PC-3 (cell line): Measurements from ENCODE around the gene ADORA2B. TPM values are rescaled to one million over a fixed set of nuclear protein-coding genes. Genes with fewer than 3 reads are reported as not detected.

Source experiments
- ATAC-seq: fragments of 200-7000 bp; cut with Tn5 transposase; 2 replicates; pipeline ENCODE4 v1.9.1; 2020; ENCODE audit warnings: mild to moderate bottlenecking, moderate library complexity
- BruUV-seq: library from RNA; stranded (reverse); fragments of 400-500 nt; replicated peaks from 2 replicates; lab custom pipeline; 2021; lab: Mats Ljungman, UMichigan
- CTCF ChIA-PET: fragments of 300-600 bp; sonication (Branson Sonifier 250); formaldehyde crosslinking; loops from one replicate; lab custom pipeline; 2022; ENCODE audit warnings: antibody characterized with exemption; lab: Charles Lee
- POLR2A ChIA-PET: fragments of 300-600 bp; sonication (Branson Sonifier 250); formaldehyde crosslinking; loops from one replicate; lab custom pipeline; 2022; ENCODE audit warnings: antibody characterized with exemption; ENCODE audit not compliant: unreplicated experiment; lab: Charles Lee
- DNase-seq: peaks from one replicate; pipeline ENCODE4 v3.0.0-alpha.2; 2015
- H2AFZ ChIP-seq: fragments of 300-600 bp; sonication (generic); 2 replicates; pipeline ENCODE4 v1.6.0; 2016; ENCODE audit warnings: antibody characterized with exemption, low read length
- H3F3A ChIP-seq: fragments of 300-600 bp; sonication (generic); one replicate; pipeline ENCODE4 v1.6.0; 2017; ENCODE audit warnings: antibody characterized with exemption, low read length, control low read depth, mild to moderate bottlenecking; ENCODE audit not compliant: unreplicated experiment
- H3K27ac ChIP-seq: fragments of 300-600 bp; sonication (generic); 2 replicates; pipeline ENCODE4 v1.5.1; 2016; ENCODE audit warnings: mild to moderate bottlenecking, low read length
- H3K27me3 ChIP-seq: fragments of 300-600 bp; sonication (generic); 2 replicates; pipeline ENCODE4 v1.6.1; 2016; ENCODE audit warnings: low read length, mixed read lengths
- H3K36me3 ChIP-seq: fragments of 300-600 bp; sonication (generic); 2 replicates; pipeline ENCODE4 v1.6.1; 2016; ENCODE audit warnings: low read depth, mixed run types, low read length, mixed read lengths
- H3K4me1 ChIP-seq: fragments of 300-600 bp; sonication (generic); 2 replicates; pipeline ENCODE4 v1.5.1; 2016; ENCODE audit warnings: low read length; ENCODE audit not compliant: insufficient read depth
- H3K4me2 ChIP-seq: fragments of 300-600 bp; sonication (generic); 2 replicates; pipeline ENCODE4 v1.6.0; 2016; ENCODE audit warnings: low read length
- H3K4me3 ChIP-seq: fragments of 300-600 bp; sonication (generic); 2 replicates; pipeline ENCODE4 v1.5.1; 2016; ENCODE audit warnings: mild to moderate bottlenecking, low read length, mixed read lengths
- H3K79me2 ChIP-seq: fragments of 300-600 bp; sonication (generic); 2 replicates; pipeline ENCODE4 v1.6.1; 2017; ENCODE audit warnings: low read length, mixed read lengths
- H3K9ac ChIP-seq: fragments of 300-600 bp; sonication (generic); 2 replicates; pipeline ENCODE4 v1.6.0; 2016; ENCODE audit warnings: mild to moderate bottlenecking, low read length
- H3K9me2 ChIP-seq: fragments of 300-600 bp; sonication (generic); replicated peaks from 2 replicates; pipeline ENCODE4 v1.6.1; 2016; ENCODE audit warnings: mixed run types, low read length, mixed read lengths
- H3K9me3 ChIP-seq: fragments of 300-600 bp; sonication (generic); 2 replicates; pipeline ENCODE4 v1.6.1; 2016; ENCODE audit warnings: low read length, mixed read lengths
- H4K20me1 ChIP-seq: fragments of 300-600 bp; sonication (generic); 2 replicates; pipeline ENCODE4 v1.6.1; 2016; ENCODE audit warnings: low read length, mixed read lengths
- EZH2 ChIP-seq: fragments of 300-600 bp; sonication (generic); IDR thresholded peaks from one replicate; pipeline ENCODE4 v1.6.1; 2017; ENCODE audit warnings: antibody characterized with exemption, mild to moderate bottlenecking, low read length; ENCODE audit not compliant: unreplicated experiment
- EZH2phosphoT487 ChIP-seq: fragments of 300-600 bp; sonication (generic); IDR thresholded peaks from 2 replicates; pipeline ENCODE4 v1.6.1; 2018; ENCODE audit warnings: mild to moderate bottlenecking, antibody characterized with exemption, low read length, borderline replicate concordance
- intact Hi-C: fragments of 100-400 bp; cut with micrococcal nuclease; formaldehyde crosslinking; loops from 2 replicates; pipeline ENCODE4 v1.9.0; 2023
- total RNA-seq: library from RNA; depleted of rRNA; stranded (reverse); fragments of >200 nt; gene quantifications from 2 replicates; pipeline ENCODE4 v1.2.3, GENCODE V29; 2014
- TF ChIP-seq, protein P1 (sequence below): fragments of 300-600 bp; sonication (generic); conservative IDR thresholded peaks from 2 replicates; pipeline ENCODE4 v1.5.1; 2017; ENCODE audit warnings: antibody characterized with exemption, low read depth, mild to moderate bottlenecking, low read length

Gene ADORA2B
- total RNA-seq, 1 experiment from 2014 or later: 118 TPM

DNA sequence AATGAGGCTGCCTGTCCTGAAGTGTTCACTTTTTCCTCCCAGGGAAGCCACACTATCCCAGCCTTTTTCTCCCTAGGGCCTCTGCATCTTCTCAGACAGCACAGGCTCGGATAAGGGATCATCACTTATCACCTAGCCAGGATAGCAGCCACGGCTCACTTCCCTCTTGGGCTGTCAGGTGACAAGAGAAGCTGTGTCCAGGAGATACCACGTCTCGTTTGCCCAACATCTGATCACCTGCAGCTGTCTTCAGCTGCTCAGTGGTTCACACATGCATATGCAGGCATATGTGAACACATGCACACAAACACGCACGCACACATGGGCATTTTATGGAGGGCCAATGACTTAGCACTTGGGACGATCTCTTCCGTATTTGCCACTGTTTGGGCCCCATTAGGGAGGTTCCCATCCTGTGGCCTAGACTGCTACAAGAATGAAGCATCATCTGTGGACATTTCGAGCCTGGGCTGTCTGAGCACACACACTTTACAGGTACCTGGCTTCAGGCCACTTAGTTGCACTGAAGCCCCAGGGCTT, 32.4 kb upstream of the ADORA2B start:
- DNase-seq (no peak), ATAC-seq (no peak)
- Histone ChIP-seq H3K4me3 (no peak overlapping the region), H3K9me3 (no peaks in the 10 kb centered on the region), H3K27me3 (no peaks in the 10 kb centered on the region), H3K4me2 (no peak overlapping the region), H3F3A (no peaks in the 10 kb centered on the region), H3K36me3 (no peaks in the 10 kb centered on the region), H3K79me2 (no peaks in the 10 kb centered on the region), H3K9ac (no peak overlapping the region), H3K9me2 (no peaks in the 10 kb centered on the region), H3K27ac (no peak overlapping the region), H3K4me1 (peaks cover 31% of the 10 kb centered on the region), H2AFZ (no peak overlapping the region), H4K20me1 (no peaks in the 10 kb centered on the region)
- no TSS peak for BruUV-seq
- CTCF ChIA-PET: no interaction called here
- TF ChIP-seq, protein P1, sequence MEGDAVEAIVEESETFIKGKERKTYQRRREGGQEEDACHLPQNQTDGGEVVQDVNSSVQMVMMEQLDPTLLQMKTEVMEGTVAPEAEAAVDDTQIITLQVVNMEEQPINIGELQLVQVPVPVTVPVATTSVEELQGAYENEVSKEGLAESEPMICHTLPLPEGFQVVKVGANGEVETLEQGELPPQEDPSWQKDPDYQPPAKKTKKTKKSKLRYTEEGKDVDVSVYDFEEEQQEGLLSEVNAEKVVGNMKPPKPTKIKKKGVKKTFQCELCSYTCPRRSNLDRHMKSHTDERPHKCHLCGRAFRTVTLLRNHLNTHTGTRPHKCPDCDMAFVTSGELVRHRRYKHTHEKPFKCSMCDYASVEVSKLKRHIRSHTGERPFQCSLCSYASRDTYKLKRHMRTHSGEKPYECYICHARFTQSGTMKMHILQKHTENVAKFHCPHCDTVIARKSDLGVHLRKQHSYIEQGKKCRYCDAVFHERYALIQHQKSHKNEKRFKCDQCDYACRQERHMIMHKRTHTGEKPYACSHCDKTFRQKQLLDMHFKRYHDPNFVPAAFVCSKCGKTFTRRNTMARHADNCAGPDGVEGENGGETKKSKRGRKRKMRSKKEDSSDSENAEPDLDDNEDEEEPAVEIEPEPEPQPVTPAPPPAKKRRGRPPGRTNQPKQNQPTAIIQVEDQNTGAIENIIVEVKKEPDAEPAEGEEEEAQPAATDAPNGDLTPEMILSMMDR: no peak
- TF ChIP-seq EZH2phosphoT487: no peak
- no peak for TF ChIP-seq EZH2
- POLR2A ChIA-PET: no interaction called here
- intact Hi-C loops: no loop called here

DNA sequence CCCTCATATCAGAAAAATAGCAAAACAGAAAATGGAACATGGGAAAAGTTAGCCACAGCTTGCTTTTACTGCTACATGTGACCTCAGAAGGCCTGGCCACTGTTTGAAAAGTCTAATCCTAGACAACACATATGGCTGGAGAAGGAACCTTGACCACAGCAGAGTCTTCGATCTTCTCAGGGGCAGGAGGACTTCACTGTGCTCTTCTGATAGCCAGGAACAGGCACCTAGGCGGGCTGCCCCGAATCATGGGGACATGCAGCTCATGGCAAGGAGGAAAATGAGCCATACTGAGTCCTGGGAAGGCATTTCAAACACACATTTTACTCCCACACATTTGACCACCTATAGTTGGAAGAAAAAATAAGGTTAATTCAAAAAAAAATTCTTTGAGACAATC, 31.1 kb upstream of the ADORA2B start:
- Histone ChIP-seq H3F3A (no peaks in the 10 kb centered on the region), H4K20me1 (no peaks in the 10 kb centered on the region), H2AFZ (no peak overlapping the region), H3K79me2 (no peaks in the 10 kb centered on the region), H3K4me1 (peaks cover 43% of the 10 kb centered on the region), H3K9me3 (no peaks in the 10 kb centered on the region), H3K4me2 (no peak overlapping the region), H3K36me3 (no peaks in the 10 kb centered on the region), H3K9me2 (no peaks in the 10 kb centered on the region), H3K27me3 (no peaks in the 10 kb centered on the region), H3K27ac (peak overlapping the region; percentile 84), H3K9ac (peak overlapping the region; percentile 19; the same call in 1 of the 2 replicates), H3K4me3 (no peak overlapping the region)
- CTCF ChIA-PET: no interaction called here
- DNase-seq (no peak), ATAC-seq (no peak)
- no TSS peak for BruUV-seq
- intact Hi-C loops: no loop called here
- TF ChIP-seq, protein P1: no peak
- TF ChIP-seq EZH2phosphoT487: no peak
- POLR2A ChIA-PET: no interaction called here

DNA sequence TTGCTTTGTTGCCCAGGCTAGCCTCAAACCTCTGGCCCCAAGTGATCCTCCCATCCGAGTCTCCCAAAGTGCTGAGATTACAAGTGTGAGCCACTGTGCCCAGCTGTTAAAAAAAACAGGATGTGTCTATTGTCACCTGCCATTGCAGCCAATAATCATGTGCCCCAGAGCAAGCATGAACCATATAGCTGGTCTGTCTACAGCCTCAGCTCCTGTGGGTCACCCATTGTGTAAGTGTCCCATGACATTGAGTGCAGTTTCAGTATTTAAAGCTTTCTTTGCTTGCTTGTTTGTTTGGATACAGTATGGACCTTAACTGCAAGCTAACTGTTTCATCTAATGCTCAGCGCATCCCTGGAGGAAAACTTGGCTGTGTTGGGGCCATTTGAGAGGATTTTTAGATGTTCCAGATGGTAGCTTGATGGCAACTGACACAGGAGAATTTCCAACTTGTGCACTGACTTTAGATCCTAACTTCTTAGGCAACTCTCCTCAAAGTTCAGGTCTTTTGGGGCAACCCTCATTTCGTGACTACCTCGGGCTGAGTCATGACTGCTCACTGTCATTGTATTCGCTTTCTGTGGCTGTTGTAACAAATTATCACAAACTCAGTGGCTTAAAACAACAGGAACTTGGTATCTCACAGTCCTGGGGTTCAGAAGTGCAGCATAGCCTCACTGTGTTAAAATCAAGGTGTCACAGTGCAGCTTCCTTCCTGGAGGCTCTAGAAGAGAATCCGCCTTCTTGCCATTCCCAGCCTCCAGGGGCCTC, 30.3 kb upstream of the ADORA2B start:
- Histone ChIP-seq H3F3A (no peaks in the 10 kb centered on the region), H3K9me2 (no peaks in the 10 kb centered on the region), H3K27me3 (no peaks in the 10 kb centered on the region), H3K79me2 (no peaks in the 10 kb centered on the region), H3K36me3 (no peaks in the 10 kb centered on the region), H3K27ac (peak overlapping the region; percentile 84), H4K20me1 (no peaks in the 10 kb centered on the region), H3K4me2 (peak overlapping the region; percentile 0; the same call in 1 of the 2 replicates), H3K9me3 (no peaks in the 10 kb centered on the region), H3K4me1 (peaks cover 50% of the 10 kb centered on the region), H3K9ac (peak overlapping the region; percentile 54), H3K4me3 (no peak overlapping the region), H2AFZ (no peak overlapping the region)
- intact Hi-C loops: no loop called here
- CTCF ChIA-PET: no interaction called here
- DNase-seq: peak; percentile 67
- POLR2A ChIA-PET: no interaction called here
- no peak for TF ChIP-seq EZH2phosphoT487
- TF ChIP-seq, protein P1: no peak
- TF ChIP-seq EZH2: no peak
- ATAC-seq: no peak
- BruUV-seq: no TSS peak
